Ecto neural progenitor cell (in vitro differentiated cells): Measurements from ENCODE around the gene ALDH1A3.
A peak's percentile ranks its signal among the peaks of the same experiment; 100 is the strongest.

Source experiments
- DNase-seq: peaks from one replicate; pipeline ENCODE4 v3.0.0-alpha.2; 2018; ENCODE audit warnings: low spot score

ALDH1A3 gene

GRCh38 chr15:100926971-100927756 is 47.5 kb downstream of the ALDH1A3 start:
- DNase-seq: peak; percentile 39

- peak; percentile 44 for DNase-seq
These were observed 49.1 kb downstream of the ALDH1A3 start for GRCh38 chr15:100928632-100929280.

GRCh38 chr15:100929641-100930042 is 50.0 kb downstream of the ALDH1A3 start:
- DNase-seq: peak; percentile 50

GRCh38 chr15:100930306-100930848 is 50.7 kb downstream of the ALDH1A3 start:
- DNase-seq: peak; percentile 34

DNA sequence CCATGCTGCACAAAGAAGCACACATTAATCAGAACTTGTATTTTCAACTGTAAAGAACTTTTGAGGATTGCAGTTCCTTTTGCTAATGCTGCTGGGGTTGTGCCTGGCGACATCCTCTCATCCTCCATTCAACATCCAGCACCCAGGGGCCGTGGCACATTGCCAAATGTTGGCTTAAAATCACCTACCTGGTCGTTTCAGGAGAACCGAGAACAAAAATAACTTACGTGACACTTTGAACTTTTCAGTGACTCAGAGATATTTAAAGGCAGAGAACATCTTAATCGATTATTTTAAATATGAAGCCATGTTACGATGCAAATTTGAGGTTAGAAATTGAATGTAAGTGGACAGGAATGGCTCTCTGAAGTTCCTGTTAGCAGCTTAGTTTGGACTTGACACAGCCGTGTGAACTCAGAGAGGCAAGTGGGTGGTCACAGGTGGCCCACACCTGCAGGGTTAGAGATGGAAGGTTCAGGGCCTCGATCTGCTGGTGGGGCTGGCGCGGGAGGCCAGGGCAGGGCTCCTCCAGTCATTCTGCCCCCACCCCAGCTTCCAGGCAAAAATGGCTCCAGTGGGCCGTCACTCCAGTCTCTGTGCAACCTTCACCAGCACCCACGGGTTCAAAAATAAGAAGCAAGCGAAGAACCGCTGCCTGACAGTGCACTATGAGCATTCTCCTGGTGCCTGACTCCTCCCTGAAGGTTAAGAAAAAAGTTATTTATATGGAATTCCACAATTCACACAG is 51.7 kb downstream of the ALDH1A3 start:
- DNase-seq: peak; percentile 12

GRCh38 chr15:100932676-100933348 is 53.2 kb downstream of the ALDH1A3 start:
- no peak for DNase-seq

GRCh38 chr15:100934166-100934565 is 54.5 kb downstream of the ALDH1A3 start:
- DNase-seq: no peak

DNA sequence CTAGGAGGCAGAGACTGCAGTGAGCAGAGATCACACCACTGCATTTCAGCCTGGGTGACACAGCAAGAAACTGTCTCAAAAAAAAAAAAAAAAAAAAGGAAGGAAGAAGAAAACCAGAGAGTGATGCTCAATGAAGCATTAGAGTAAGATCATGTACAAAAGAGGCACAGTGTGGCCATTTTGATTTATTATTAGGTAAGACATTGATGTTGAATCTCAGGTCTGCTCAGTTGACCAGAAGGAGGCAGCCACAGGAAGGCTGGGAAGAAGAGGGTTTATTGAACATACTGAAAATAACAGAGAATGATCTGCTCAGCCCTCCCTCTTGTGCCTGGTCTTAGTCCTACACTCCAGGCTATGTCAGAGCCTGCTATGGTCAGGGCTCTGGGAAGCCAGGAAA is 55.1 kb downstream of the ALDH1A3 start:
- DNase-seq: no peak

- no peak for DNase-seq
These were observed 57.5 kb downstream of the ALDH1A3 start for GRCh38 chr15:100937171-100937570.

GRCh38 chr15:100939791-100940190 is 60.2 kb downstream of the ALDH1A3 start:
- no peak for DNase-seq

DNA sequence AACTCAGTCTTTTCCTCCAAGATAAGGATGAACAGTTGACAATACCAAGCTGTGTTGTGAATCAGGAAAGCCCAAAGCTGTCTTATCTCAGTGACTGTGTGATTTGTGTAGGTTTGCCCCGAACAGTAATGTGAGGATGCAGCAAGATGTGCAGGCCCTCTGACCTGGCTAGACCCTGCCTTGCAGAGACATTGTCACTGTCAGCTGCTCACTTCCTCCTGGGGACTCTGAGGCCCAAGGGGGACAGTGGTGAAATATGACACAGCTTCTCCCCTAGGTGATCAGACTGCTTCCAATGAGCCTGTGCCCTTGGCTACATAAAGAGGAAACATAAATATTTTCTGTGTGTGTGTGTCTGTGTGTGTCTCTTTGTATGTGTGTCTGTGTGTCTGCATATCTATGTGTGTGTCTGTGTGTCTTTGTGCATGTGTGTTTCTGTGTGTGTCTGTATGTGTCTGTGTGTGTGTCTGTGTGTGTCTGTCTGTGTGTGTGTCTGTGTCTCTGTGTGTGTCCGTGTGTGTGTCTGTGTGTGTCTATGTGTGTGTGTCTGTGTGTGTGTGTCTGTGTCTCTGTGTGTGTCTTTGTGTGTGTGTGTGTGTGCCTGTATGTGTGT is 61.2 kb downstream of the ALDH1A3 start:
- DNase-seq: no peak

GRCh38 chr15:100941536-100941935 is 61.9 kb downstream of the ALDH1A3 start:
- DNase-seq: no peak

DNA sequence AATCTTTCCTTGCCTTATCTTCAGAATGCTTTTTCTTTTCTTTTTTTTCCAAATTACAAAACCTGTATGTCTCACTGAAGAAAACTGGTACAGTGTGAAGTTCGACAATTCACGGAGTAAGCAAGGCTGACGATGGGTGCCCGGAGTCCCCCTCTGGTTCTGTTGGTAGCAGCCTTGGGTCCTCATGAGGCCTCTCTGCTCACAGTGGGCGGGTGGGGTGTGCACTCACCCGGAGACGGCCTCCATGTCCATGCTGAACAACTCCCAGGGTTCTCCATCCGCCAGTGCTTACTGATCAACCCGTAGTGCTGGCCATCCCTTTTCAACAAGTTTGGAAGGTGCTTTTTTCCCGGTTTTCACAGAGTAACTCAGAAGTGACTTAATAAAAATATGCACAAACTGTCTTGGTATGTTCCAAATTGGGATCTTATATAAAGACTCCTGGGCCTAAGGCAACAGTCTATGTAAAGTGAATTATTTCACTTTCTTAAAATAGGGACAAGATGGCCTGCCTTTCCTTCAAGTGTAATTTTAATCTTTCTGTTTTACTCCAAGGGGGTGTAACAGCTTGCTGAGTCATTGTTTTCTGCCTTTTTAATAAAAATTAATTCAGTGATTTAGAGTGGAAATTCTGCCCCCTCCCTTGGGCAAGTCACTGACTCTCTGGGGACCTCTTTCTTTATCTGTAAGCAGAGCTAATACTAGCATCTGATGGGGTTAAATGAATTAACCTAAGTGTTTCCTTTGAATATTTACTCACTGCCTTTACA is 63.2 kb downstream of the ALDH1A3 start:
- no peak for DNase-seq

- no peak for DNase-seq
These were observed 64.7 kb downstream of the ALDH1A3 start for GRCh38 chr15:100944244-100944895.

DNA sequence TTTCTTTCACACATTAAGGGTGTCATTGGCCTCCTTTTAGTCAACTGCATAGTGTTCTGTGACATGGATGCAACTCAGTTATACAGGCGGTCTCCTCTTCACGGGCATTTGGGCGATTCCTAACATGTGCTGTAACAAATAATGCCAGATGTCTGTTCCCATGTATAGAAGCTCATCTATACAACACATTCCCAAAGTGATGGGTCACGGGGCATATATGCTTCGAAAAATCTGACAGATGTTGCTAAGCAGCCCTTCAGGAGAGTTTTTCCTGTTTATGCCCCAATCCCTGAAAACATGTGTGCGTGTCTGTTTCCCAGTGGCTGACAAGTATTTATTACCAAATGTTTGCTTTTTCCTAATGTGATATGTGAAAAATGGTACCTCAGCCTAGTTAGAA is 65.4 kb downstream of the ALDH1A3 start:
- DNase-seq: no peak

DNA sequence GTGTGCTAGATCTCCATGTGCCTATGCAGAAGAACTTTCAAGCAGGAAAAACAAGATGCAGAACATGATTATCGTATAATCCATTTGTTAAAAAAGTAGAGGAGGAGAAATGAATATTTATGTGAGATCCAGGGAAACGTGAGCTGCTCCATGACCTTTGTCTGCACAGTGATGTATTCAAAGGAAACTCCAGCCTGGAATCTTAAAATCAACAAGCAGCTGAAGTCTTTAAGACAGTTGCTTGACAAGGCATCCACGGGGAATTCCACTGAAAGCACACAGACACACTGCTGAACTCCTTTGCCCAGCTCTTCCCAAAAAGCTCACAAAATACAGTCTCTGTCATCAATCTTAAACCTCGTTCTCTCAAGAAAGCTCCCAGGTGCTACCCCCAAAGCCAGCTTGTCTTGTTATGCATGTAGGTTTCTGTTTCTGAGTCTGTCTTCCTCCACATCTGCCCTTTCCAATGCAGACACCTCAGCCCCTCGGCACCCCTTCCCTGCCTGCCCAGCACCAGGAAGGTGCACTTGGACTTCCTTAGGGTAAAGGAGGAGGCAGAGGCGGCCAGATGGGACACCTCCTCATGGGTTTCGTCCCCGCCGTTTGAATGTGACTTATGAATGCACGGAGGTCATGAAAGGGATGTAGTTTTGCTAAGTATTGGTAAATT is 68.3 kb downstream of the ALDH1A3 start:
- no peak for DNase-seq

DNA sequence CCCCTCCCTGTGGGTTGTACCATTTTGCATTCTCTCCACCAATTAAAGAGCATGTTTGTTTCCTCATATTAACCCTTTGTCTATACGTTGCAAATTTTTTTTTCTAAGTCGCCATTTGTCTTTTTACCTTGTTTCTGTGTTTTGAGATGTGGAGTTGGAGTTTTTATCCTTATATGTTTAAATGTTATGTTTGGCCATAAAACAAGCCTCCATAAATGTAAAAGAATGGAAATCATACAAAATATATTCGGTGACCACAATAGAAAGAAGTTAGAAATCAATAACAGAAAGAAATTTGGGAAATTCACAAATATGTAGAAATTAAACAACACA is 68.8 kb downstream of the ALDH1A3 start:
- DNase-seq: no peak

DNA sequence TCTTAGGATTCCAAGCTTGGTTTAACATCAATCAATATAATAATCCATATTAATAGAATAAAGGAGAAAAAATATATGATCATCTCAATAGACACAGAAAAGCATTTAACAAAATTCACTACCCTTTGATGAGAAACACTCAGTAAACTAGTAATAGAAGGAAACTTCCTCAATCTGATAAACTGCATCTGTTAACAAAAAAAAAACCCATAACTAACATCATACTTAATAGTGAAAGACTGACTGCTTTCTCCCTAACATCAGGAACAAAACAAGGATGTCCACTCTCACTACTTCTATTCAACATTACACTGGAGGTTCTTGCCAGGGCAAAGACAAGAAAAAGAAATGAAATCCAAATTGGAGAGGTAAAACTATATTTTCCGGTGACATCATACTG is 70.1 kb downstream of the ALDH1A3 start:
- DNase-seq: no peak

DNA sequence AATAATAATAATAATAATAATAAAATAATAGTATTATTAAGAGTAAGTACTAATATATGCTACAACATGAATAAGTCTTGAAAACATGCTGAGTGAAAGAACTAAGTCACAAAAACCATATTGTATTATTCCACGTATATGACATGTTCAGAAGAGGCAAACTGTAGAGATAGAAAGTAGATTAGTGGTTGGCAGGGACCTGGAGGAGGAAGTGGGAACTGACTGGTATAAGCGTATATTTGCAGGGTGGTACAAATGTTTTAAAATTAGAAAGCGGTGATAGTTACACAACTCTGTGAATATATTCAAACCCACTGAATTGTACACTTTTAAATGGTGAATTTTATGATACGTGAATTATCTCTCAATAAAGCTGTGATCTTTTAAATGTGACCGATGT is 72.3 kb downstream of the ALDH1A3 start:
- DNase-seq: no peak

DNA sequence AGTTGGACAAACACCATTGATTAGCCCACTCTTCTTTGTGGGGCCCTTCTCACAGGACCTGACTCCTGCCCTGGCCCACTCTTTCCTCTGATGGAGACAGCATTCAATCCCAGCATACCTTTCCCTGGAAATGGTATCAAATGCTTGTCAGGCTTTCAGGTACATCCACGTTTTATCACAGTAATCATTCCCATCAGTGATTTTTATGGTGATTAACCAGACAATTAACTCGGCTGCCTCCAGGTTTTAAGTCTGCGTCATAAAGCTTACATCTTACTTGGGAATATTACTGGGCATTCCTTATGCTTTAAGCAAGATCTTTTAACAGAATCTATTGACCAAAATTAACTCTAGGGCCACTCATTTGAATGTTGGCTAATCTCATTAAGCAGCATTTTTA is 72.9 kb downstream of the ALDH1A3 start:
- no peak for DNase-seq
